Measurements from ENCODE around the gene LIN7B. TPM values are rescaled to one million over a fixed set of nuclear protein-coding genes. Genes with fewer than 3 reads are reported as not detected.
A peak's percentile ranks its signal among the peaks of the same experiment; 100 is the strongest.
"Not testable (repeated sequence)": the region's sequence is repeated elsewhere in the genome, so short reads cannot be mapped to it uniquely, and the experiment has no call there.

Gene LIN7B
- total RNA-seq, 4 donors from 2014 or later: 6.5 to 19.8 (median 13.2) TPM

- WGBS, 2 donors (ENCODE audit: low coverage in 1 of 2): 14% methylated on average over 9 of the region's 9 CpGs; no CpG with 5 or more reads in 1 of the 2 donors
- not testable (repeated sequence) for H3K9me3 ChIP-seq, H3K27ac ChIP-seq, H3K36me3 ChIP-seq, ATAC-seq, H3K4me3 ChIP-seq
- TF ChIP-seq, protein P1, sequence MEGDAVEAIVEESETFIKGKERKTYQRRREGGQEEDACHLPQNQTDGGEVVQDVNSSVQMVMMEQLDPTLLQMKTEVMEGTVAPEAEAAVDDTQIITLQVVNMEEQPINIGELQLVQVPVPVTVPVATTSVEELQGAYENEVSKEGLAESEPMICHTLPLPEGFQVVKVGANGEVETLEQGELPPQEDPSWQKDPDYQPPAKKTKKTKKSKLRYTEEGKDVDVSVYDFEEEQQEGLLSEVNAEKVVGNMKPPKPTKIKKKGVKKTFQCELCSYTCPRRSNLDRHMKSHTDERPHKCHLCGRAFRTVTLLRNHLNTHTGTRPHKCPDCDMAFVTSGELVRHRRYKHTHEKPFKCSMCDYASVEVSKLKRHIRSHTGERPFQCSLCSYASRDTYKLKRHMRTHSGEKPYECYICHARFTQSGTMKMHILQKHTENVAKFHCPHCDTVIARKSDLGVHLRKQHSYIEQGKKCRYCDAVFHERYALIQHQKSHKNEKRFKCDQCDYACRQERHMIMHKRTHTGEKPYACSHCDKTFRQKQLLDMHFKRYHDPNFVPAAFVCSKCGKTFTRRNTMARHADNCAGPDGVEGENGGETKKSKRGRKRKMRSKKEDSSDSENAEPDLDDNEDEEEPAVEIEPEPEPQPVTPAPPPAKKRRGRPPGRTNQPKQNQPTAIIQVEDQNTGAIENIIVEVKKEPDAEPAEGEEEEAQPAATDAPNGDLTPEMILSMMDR (IDR thresholded peaks at IDR 0.05): peak in 3 of 4 experiments; percentile 74 to 80 (median 77)
- peaks cover 48% of the 10 kb centered on the region for H3K27me3 ChIP-seq
- peaks cover 0 to 12% (median 4%) of the 10 kb centered on the region in 3 donors for H3K4me1 ChIP-seq
These were observed 39.3 kb upstream of the LIN7B start for GRCh38 chr19:49074869-49075268.

DNA sequence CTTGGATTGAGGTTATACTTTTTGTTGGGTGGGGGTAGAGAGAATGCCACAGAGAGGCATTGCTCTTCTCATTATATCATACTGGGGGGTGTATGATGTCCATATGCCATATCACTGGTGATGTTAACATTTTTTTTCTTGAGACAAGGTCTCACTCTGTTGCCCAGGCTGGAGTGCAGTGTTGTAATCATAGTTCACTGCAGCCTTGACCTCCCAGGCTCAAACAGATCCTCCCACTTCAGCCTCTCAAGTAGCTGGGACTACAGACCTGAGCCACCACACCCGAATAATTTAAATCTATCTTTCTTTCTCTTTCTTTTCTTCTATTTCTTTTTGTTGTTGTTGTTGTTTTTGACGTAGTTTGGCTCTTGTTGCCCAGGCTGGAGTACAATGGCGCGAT lies 33.8 kb upstream of the LIN7B start:
- no peak for ATAC-seq

DNA sequence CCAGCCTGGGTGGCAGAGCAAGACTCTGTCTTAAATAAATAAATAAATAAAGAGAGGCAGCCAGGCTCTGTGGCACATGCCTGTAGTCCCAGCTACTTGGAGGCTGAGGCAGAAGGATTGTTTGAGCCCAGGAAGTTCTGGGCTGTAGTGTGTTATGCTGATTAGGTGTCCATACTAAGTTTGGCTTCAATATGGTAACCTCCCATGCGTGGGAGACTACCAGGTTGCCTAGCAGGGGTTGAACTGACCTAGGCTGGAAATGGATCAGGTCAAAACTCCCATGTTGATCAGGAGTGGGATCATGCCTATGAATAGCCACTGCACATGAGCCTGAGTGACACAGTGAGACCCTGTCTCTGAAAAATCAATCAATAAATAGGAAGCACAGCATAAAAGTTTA lies 32.9 kb upstream of the LIN7B start:
- H3K4me3 ChIP-seq: no peak overlapping the region
- no peak for TF ChIP-seq POLR2AphosphoS5 (IDR thresholded peaks at IDR 0.05)
- TF ChIP-seq, protein P1 (IDR thresholded peaks at IDR 0.05): no peak
- no peak for TF ChIP-seq POLR2A (IDR thresholded peaks at IDR 0.05)
- TF ChIP-seq EP300 (IDR thresholded peaks at IDR 0.05): no peak
- no peaks in the 10 kb centered on the region for H3K9me3 ChIP-seq
- H3K27me3 ChIP-seq: no peaks in the 10 kb centered on the region
- no peaks in the 10 kb centered on the region for H3K36me3 ChIP-seq
- H3K4me1 ChIP-seq: peaks cover under 1 to 12% (median 3%) of the 10 kb centered on the region in 3 donors
- 83% methylated on average over 1 of the region's 1 CpG; no CpG with 5 or more reads in 1 of the 2 donors for WGBS, 2 donors (ENCODE audit: low coverage in 1 of 2)
- no peak overlapping the region for H3K27ac ChIP-seq
- no peak for ATAC-seq

More for the DNA sequence above, 33.8 kb upstream of the LIN7B start:
- 89 to 94% methylated on average over 4 of the region's 4 CpGs for WGBS, 2 donors (ENCODE audit: low coverage in 1 of 2)
- Histone ChIP-seq H3K4me3 (no peak overlapping the region), H3K9me3 (no peaks in the 10 kb centered on the region), H3K27me3 (no peaks in the 10 kb centered on the region), H3K27ac (no peak overlapping the region), H3K36me3 (no peaks in the 10 kb centered on the region), H3K4me1 (peaks cover 0 to 7% (median 0%) of the 10 kb centered on the region in 3 donors)
- TF ChIP-seq POLR2AphosphoS5 (IDR thresholded peaks at IDR 0.05) (no peak), EP300 (IDR thresholded peaks at IDR 0.05) (no peak), POLR2A (IDR thresholded peaks at IDR 0.05) (no peak)
- TF ChIP-seq, protein P1 (IDR thresholded peaks at IDR 0.05): no peak

- Histone ChIP-seq H3K4me3 (peak overlapping the region; percentile 80 to 98), H3K27me3 (no peaks in the 10 kb centered on the region), H3K27ac (peak overlapping the region; percentile 19 to 94 (median 92)), H3K9me3 (no peaks in the 10 kb centered on the region), H3K4me1 (peaks cover 4 to 41% (median 17%) of the 10 kb centered on the region in 3 donors), H3K36me3 (peaks cover 0 to 24% of the 10 kb centered on the region in 2 donors)
- WGBS, 2 donors (ENCODE audit: low coverage in 1 of 2): 61 to 67% methylated on average over 16 to 26 of the region's 26 CpGs
- no peak for ATAC-seq
- TF ChIP-seq POLR2AphosphoS5 (IDR thresholded peaks at IDR 0.05) (no peak), EP300 (IDR thresholded peaks at IDR 0.05) (no peak), POLR2A (IDR thresholded peaks at IDR 0.05) (no peak)
- TF ChIP-seq, protein P1 (IDR thresholded peaks at IDR 0.05): no peak
These were observed 29.8 kb upstream of the LIN7B start for GRCh38 chr19:49084206-49085019.

All from gastroesophageal sphincter (tissue), 4 donors.